Measurements from ENCODE around the gene FPR3.

- TF ChIP-seq POLR2A (IDR thresholded peaks at IDR 0.05) (no peak), CTCF (IDR thresholded peaks at IDR 0.05) (no peak)
These were observed 2.0 kb upstream of the FPR3 start for GRCh38 chr19:51792932-51793331.
